Right lobe of liver (tissue), 4 donors: ENCODE results near the gene HOXC4.

Experiments used
- POLR2A ChIP-seq: fragments of 450-650 bp; IDR thresholded peaks from one replicate; pipeline ENCODE4 v1.6.1; 2017; ENCODE audit warnings: antibody characterized with exemption, mild to moderate bottlenecking
- TF ChIP-seq, protein P1 (sequence below), 4 donors: fragments of 200-600 bp in 3 of 4; fragments of 450-650 bp in 1 of 4; IDR thresholded peaks; one replicate each; pipeline versions ENCODE4 v1.5.1 to v1.8.0; 2016 to 2022; ENCODE audit warnings: antibody characterized with exemption in 4 of 4, mild to moderate bottlenecking in 2 of 4
- donor health status: DM: no; HTN: no; CAD: no.
- donor health status: DM: no; HTN: no; CAD: no.
- donor health status: DM: no; HTN: yes; CAD: no.

DNA sequence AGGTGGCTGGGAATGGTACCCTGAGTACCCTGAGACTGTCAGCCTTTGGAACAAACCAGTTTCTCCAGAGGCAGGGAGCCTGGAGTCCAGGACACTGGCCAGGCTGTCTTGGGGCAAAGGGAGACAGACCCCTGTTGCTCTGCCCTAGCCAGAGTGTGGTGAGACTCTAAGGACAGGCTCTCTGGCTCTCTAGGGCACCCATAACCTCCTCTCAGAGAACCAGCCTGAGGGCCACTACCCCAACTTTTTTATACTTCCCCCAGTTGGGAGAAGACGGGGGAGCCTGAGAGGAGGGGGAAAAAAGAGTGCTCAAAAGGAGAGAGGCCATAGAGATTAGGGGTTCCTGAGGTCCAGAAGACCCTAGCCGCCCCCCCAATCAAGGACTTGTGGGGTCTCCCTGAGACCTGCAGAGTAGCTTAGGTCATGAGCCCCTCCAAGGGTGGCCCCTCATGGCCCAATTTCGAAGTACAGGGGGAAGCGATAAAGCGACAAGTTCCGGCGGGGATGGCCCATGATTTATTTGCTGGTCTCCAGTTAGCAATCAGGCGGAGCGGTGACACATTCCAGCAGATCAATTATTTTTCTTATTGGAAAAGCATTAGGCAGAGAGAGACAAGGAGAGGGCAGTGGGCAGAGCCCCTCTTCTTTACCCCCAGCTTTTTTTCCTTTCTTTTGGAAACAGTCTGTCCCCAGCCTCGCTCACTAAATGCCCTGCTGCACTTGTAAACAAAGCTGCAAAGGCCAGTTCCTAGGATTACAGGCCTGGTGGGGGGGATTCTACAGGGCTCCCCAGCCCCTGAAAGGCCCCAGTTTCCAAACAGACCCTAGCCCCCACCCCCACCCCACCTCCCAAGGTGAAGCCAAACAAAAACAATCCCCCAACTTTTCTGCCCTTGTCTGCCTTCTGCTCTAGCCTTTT, 43.3 kb upstream of the HOXC4 start:
- TF ChIP-seq POLR2A, result no peak
- TF ChIP-seq, protein P1, sequence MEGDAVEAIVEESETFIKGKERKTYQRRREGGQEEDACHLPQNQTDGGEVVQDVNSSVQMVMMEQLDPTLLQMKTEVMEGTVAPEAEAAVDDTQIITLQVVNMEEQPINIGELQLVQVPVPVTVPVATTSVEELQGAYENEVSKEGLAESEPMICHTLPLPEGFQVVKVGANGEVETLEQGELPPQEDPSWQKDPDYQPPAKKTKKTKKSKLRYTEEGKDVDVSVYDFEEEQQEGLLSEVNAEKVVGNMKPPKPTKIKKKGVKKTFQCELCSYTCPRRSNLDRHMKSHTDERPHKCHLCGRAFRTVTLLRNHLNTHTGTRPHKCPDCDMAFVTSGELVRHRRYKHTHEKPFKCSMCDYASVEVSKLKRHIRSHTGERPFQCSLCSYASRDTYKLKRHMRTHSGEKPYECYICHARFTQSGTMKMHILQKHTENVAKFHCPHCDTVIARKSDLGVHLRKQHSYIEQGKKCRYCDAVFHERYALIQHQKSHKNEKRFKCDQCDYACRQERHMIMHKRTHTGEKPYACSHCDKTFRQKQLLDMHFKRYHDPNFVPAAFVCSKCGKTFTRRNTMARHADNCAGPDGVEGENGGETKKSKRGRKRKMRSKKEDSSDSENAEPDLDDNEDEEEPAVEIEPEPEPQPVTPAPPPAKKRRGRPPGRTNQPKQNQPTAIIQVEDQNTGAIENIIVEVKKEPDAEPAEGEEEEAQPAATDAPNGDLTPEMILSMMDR (IDR thresholded peaks at IDR 0.05), result no peak
